Vagina (tissue), 2 donors: ENCODE data around the gene CENPS. TPM values are rescaled to one million over a fixed set of nuclear protein-coding genes. Genes with fewer than 3 reads are reported as not detected.
"Not testable (repeated sequence)": the region's sequence is repeated elsewhere in the genome, so short reads cannot be mapped to it uniquely, and the experiment has no call there.

Experiments
- DNase-seq, 2 donors: peaks; one replicate each; pipeline ENCODE4 v3.0.0-alpha.2; 2017; ENCODE audit errors: extremely low spot score in 2 of 2
- H3K27ac ChIP-seq: fragments of 200-600 bp; sonication (generic); one replicate; pipeline ENCODE4 v1.5.1; 2019
- H3K27me3 ChIP-seq: fragments of 200-600 bp; sonication (generic); one replicate; pipeline ENCODE4 v1.5.1; 2019
- H3K36me3 ChIP-seq, 2 donors: fragments of 200-600 bp; sonication (generic); one replicate each; pipeline ENCODE4 v1.5.1; 2017 to 2019
- H3K4me1 ChIP-seq: fragments of 200-600 bp; sonication (generic); one replicate; pipeline ENCODE4 v1.5.1; 2019
- H3K4me3 ChIP-seq, 2 donors: fragments of 200-600 bp; sonication (generic); 1 replicate in 1 of 2; 2 replicates in 1 of 2; pipeline ENCODE4 v1.5.1; 2016 to 2019
- H3K9me3 ChIP-seq: fragments of 200-600 bp; sonication (generic); one replicate; pipeline ENCODE4 v1.5.1; 2019
- POLR2A ChIP-seq, 2 donors: fragments of 450-650 bp; IDR thresholded peaks; one replicate each; pipeline ENCODE4 v1.6.1; 2017; ENCODE audit warnings: antibody characterized with exemption in 2 of 2, mild to moderate bottlenecking in 2 of 2, moderate library complexity in 2 of 2
- POLR2AphosphoS5 ChIP-seq, 2 donors: sonication (generic); formaldehyde crosslinking; IDR thresholded peaks; one replicate each; pipeline ENCODE4 v1.9.0; 2017; ENCODE audit warnings: antibody characterized with exemption in 2 of 2, mild to moderate bottlenecking in 2 of 2, low read depth in 1 of 2; ENCODE audit not compliant: insufficient read depth in 1 of 2
- intact Hi-C: fragments of 100-400 bp; cut with DNase I; formaldehyde crosslinking; loops from one replicate; pipeline ENCODE4 v1.15.1; 2023
- total RNA-seq: library from RNA; depleted of rRNA; stranded (reverse); fragments of >200 nt; gene quantifications from one replicate; pipeline ENCODE4 v1.2.3, GENCODE V29; 2016
- TF ChIP-seq, protein P1 (sequence below), 3 experiments: fragments of 450-650 bp in 2 of 3; fragments of 200-600 bp in 1 of 3; sonication (generic) in 1 of 3; IDR thresholded peaks; one replicate each; pipeline ENCODE4 v1.5.1; 2017 to 2019; ENCODE audit warnings: antibody characterized with exemption in 3 of 3, mild to moderate bottlenecking in 2 of 3, moderate library complexity in 2 of 3

Gene CENPS
- total RNA-seq, 1 donor from 2014 or later: 1.2 TPM

GRCh38 chr1:10402729-10403274, 27.4 kb upstream of the CENPS start:
- Histone ChIP-seq H3K9me3 (no peaks in the 10 kb centered on the region), H3K4me1 (peaks cover 21% of the 10 kb centered on the region), H3K27ac (no peak overlapping the region), H3K27me3 (no peaks in the 10 kb centered on the region), H3K36me3 (peaks cover 0 to 54% of the 10 kb centered on the region in 2 donors), H3K4me3 (no peak overlapping the region)
- DNase-seq: no peak
- no peak for TF ChIP-seq POLR2A (IDR thresholded peaks at IDR 0.05)
- intact Hi-C loops: no loop called here

DNA sequence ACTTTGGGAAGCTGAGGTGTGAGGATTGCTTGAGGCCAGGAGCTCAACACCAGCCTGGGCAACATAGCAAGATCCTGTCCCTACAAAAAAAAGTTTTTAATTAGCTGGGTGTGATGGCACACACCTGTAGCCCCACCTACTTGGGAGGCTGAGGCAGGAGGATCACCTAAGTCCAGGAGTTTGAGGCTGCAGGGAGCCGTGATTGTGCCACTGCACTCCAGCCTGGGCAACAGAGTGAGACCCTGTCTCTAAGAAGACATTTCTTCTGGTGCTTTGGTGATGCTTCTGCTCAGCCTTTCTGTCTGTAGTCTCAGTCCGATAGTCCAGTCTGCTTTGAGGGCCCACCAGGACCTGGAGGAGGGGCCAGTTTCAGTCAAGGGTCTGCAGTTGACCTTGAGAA, 23.0 kb upstream of the CENPS start:
- TF ChIP-seq POLR2AphosphoS5 (IDR thresholded peaks at IDR 0.05; ENCODE audit: insufficient read depth in 1 of 2, low read depth in 1 of 2): no peak
- TF ChIP-seq, protein P1, sequence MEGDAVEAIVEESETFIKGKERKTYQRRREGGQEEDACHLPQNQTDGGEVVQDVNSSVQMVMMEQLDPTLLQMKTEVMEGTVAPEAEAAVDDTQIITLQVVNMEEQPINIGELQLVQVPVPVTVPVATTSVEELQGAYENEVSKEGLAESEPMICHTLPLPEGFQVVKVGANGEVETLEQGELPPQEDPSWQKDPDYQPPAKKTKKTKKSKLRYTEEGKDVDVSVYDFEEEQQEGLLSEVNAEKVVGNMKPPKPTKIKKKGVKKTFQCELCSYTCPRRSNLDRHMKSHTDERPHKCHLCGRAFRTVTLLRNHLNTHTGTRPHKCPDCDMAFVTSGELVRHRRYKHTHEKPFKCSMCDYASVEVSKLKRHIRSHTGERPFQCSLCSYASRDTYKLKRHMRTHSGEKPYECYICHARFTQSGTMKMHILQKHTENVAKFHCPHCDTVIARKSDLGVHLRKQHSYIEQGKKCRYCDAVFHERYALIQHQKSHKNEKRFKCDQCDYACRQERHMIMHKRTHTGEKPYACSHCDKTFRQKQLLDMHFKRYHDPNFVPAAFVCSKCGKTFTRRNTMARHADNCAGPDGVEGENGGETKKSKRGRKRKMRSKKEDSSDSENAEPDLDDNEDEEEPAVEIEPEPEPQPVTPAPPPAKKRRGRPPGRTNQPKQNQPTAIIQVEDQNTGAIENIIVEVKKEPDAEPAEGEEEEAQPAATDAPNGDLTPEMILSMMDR (IDR thresholded peaks at IDR 0.05): no peak
- TF ChIP-seq POLR2A (IDR thresholded peaks at IDR 0.05): no peak
- no peak for DNase-seq
- intact Hi-C loops: no loop called here
- no peaks in the 10 kb centered on the region for H3K4me1 ChIP-seq
- no peaks in the 10 kb centered on the region for H3K9me3 ChIP-seq
- H3K4me3 ChIP-seq: no peak overlapping the region
- no peaks in the 10 kb centered on the region for H3K27me3 ChIP-seq
- H3K36me3 ChIP-seq: peaks cover 0 to 95% of the 10 kb centered on the region in 2 donors
- no peak overlapping the region for H3K27ac ChIP-seq

DNA sequence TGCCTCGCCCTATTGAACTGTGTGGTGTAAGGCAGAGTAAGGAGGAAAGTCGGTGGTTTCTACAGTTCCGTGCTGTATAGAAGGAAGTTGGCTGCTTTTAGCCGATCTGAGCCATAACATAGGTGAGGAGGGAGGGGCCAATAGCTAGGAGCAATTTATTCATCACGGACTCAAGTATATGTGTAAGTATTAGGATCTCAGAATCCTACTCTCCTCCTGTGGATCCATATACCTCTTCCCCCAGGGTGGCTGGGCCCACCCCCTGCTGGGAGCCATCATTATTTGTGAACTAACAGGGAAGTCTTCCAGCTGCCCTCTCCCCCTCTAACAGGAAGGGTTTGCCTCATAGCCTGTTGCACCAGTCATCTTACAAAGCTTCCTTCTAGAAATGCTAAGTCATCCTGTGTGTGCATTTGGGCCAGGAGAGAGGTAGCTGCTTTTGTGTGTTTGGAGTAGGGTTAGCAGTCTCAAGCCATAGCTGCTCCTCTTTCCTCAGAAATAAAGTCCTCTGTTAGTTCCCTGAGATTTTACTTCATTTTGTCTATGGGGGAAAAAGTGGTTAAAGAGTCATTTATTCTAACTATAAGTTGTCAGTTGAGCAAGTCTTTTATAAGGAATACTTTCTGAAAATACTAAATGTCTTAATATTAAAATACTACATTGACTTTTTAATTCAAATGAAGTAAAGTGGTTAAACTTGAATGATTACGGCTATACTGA, 14.9 kb upstream of the CENPS start:
- no peak overlapping the region for H3K27ac ChIP-seq
- intact Hi-C loops: no loop called here
- peaks cover 9 to 79% of the 10 kb centered on the region in 2 donors for H3K36me3 ChIP-seq
- DNase-seq: no peak
- no peaks in the 10 kb centered on the region for H3K27me3 ChIP-seq
- H3K4me3 ChIP-seq: no peak overlapping the region
- H3K9me3 ChIP-seq: no peaks in the 10 kb centered on the region
- peak in 1 of 2 donors; percentile 34 for TF ChIP-seq POLR2AphosphoS5 (IDR thresholded peaks at IDR 0.05; ENCODE audit: insufficient read depth in 1 of 2, low read depth in 1 of 2)
- TF ChIP-seq, protein P1 (IDR thresholded peaks at IDR 0.05): no peak
- H3K4me1 ChIP-seq: no peaks in the 10 kb centered on the region

- H3K4me1 ChIP-seq, H3K27me3 ChIP-seq, DNase-seq, H3K9me3 ChIP-seq, H3K4me3 ChIP-seq, intact Hi-C loops, H3K27ac ChIP-seq: not testable (repeated sequence)
- peaks cover 9 to 76% of the 10 kb centered on the region in 2 donors for H3K36me3 ChIP-seq
These were observed 14.3 kb upstream of the CENPS start for GRCh38 chr1:10415967-10416366.

DNA sequence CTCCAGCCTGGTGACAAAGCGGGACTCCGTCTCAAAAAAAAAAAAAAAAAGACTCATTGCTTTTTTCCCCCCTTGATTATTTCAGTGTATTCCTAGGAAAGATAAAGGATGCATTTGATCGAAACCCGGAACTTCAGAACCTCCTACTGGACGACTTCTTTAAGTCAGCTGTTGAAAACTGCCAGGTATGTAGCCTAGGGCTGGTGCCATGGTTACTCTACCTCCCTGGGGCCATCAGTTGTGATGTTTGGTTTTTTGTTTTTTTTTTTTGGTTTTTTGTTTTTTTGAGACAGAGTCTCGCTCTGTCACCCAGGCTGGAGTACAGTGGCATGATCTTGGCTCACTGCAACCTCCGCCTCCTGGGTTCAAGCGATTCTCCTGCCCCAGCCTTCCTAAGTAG, 11.5 kb upstream of the CENPS start:
- H3K36me3 ChIP-seq: peaks cover 3 to 49% of the 10 kb centered on the region in 2 donors
- H3K27ac ChIP-seq, H3K4me1 ChIP-seq, H3K27me3 ChIP-seq, intact Hi-C loops, H3K4me3 ChIP-seq, DNase-seq, H3K9me3 ChIP-seq: not testable (repeated sequence)

DNA sequence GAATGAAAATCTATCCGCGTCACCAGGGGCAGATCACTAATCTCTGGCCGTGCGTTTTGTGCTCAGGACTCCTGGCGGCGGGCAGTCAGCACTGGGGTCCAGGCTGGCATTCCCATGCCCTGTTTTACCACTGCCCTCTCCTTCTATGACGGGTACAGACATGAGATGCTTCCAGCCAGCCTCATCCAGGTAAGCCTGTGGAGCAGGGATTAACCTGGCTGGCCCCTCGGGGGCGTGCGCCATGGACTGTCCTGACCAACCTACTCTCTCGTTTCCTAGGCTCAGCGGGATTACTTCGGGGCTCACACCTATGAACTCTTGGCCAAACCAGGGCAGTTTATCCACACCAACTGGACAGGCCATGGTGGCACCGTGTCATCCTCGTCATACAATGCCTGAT, 10.9 kb upstream of the CENPS start:
- no peaks in the 10 kb centered on the region for H3K9me3 ChIP-seq
- H3K4me3 ChIP-seq: no peak overlapping the region
- peaks cover 3 to 43% of the 10 kb centered on the region in 2 donors for H3K36me3 ChIP-seq
- DNase-seq: no peak
- intact Hi-C loops: no loop called here
- H3K27me3 ChIP-seq: no peaks in the 10 kb centered on the region
- no peak overlapping the region for H3K27ac ChIP-seq
- H3K4me1 ChIP-seq: peaks cover 6% of the 10 kb centered on the region
- no peak for TF ChIP-seq POLR2AphosphoS5 (IDR thresholded peaks at IDR 0.05; ENCODE audit: insufficient read depth in 1 of 2, low read depth in 1 of 2)
- TF ChIP-seq POLR2A (IDR thresholded peaks at IDR 0.05): no peak
- TF ChIP-seq, protein P1 (IDR thresholded peaks at IDR 0.05): no peak
